ENCODE measurements around the gene PRM1. TPM values are rescaled to one million over a fixed set of nuclear protein-coding genes. Genes with fewer than 3 reads are reported as not detected.

Gene PRM1
- total and polyA plus RNA-seq, 2 experiments from 2014 or later = not detected

- TF ChIP-seq EZH2phosphoT487 (IDR thresholded peaks at IDR 0.05; ENCODE audit: insufficient read depth, low read depth) = no peak
- no peak for TF ChIP-seq EZH2 (IDR thresholded peaks at IDR 0.05; ENCODE audit: insufficient read depth, poor library complexity, severe bottlenecking)
- Histone ChIP-seq H3K4me1 (ENCODE audit: insufficient read depth) (no peaks in the 10 kb centered on the region), H3K9ac (no peak within 1 kb of the TSS), H4K20me1 (ENCODE audit: insufficient read depth) (no peaks in the 10 kb centered on the region), H3F3A (ENCODE audit: insufficient read depth) (no peaks in the 10 kb centered on the region), H3K79me2 (ENCODE audit: insufficient read depth) (no peaks in the 10 kb centered on the region), H2AFZ (no peak within 1 kb of the TSS), H3K27ac (no peak within 1 kb of the TSS), H3K4me3 (no peak within 1 kb of the TSS), H3K9me3 (ENCODE audit: low read depth) (no peaks in the 10 kb centered on the region), H3K36me3 (ENCODE audit: low read depth) (no peaks in the 10 kb centered on the region), H3K9me2 (ENCODE audit: insufficient read depth) (no peaks in the 10 kb centered on the region), H3K27me3 (replicated peaks; ENCODE audit: insufficient read depth) (no peaks in the 10 kb centered on the region), H3K4me2 (ENCODE audit: unreplicated experiment) (no peak within 1 kb of the TSS)
- no peak for DNase-seq
- in situ Hi-C loops (cut with MboI) = no loop called here
- WGBS, 2 experiments (ENCODE audit: low coverage in 1 of 2, low lambda C conversion rate in 2 of 2, missing lambda C conversion rate in 2 of 2) = 80 to 85% methylated on average over 29 of the region's 30 CpGs
These were observed 8.0 kb downstream of the PRM1 start, which contains the start of gene PRM3 for GRCh38 chr16:11272921-11273720. TSS of gene PRM3 (minus strand) at chr16:11273629. CDS start at chr16:11273595, 34 bp downstream.

GRCh38 chr16:11272484-11272883 lies 8.6 kb downstream of the PRM1 start:
- Histone ChIP-seq H3K4me2 (ENCODE audit: unreplicated experiment) (no peak overlapping the region), H3K36me3 (ENCODE audit: low read depth) (no peaks in the 10 kb centered on the region), H3K27ac (no peak overlapping the region), H4K20me1 (ENCODE audit: insufficient read depth) (no peaks in the 10 kb centered on the region), H3F3A (ENCODE audit: insufficient read depth) (no peaks in the 10 kb centered on the region), H2AFZ (no peak overlapping the region), H3K27me3 (replicated peaks; ENCODE audit: insufficient read depth) (no peaks in the 10 kb centered on the region), H3K79me2 (ENCODE audit: insufficient read depth) (no peaks in the 10 kb centered on the region), H3K9ac (no peak overlapping the region), H3K4me3 (no peak overlapping the region), H3K4me1 (ENCODE audit: insufficient read depth) (no peaks in the 10 kb centered on the region), H3K9me2 (ENCODE audit: insufficient read depth) (no peaks in the 10 kb centered on the region), H3K9me3 (ENCODE audit: low read depth) (no peaks in the 10 kb centered on the region)
- no peak for DNase-seq
- TF ChIP-seq EZH2 (IDR thresholded peaks at IDR 0.05; ENCODE audit: insufficient read depth, poor library complexity, severe bottlenecking) (no peak), EZH2phosphoT487 (IDR thresholded peaks at IDR 0.05; ENCODE audit: insufficient read depth, low read depth) (no peak)
- WGBS, 2 experiments (ENCODE audit: low coverage in 1 of 2, low lambda C conversion rate in 2 of 2, missing lambda C conversion rate in 2 of 2) = 64 to 72% methylated on average over 6 of the region's 6 CpGs
- in situ Hi-C loops (cut with MboI) = no loop called here

GRCh38 chr16:11271610-11272009 lies 9.5 kb downstream of the PRM1 start:
- in situ Hi-C loops (cut with MboI) = no loop called here
- Histone ChIP-seq H3K79me2 (ENCODE audit: insufficient read depth) (no peaks in the 10 kb centered on the region), H3K4me3 (no peak overlapping the region), H3K36me3 (ENCODE audit: low read depth) (no peaks in the 10 kb centered on the region), H2AFZ (no peak overlapping the region), H3K9ac (no peak overlapping the region), H3K9me2 (ENCODE audit: insufficient read depth) (no peaks in the 10 kb centered on the region), H3K4me1 (ENCODE audit: insufficient read depth) (no peaks in the 10 kb centered on the region), H3K4me2 (ENCODE audit: unreplicated experiment) (no peak overlapping the region), H3K27me3 (replicated peaks; ENCODE audit: insufficient read depth) (no peaks in the 10 kb centered on the region), H3K9me3 (ENCODE audit: low read depth) (no peaks in the 10 kb centered on the region), H3F3A (ENCODE audit: insufficient read depth) (no peaks in the 10 kb centered on the region), H3K27ac (no peak overlapping the region), H4K20me1 (ENCODE audit: insufficient read depth) (no peaks in the 10 kb centered on the region)
- DNase-seq = no peak
- WGBS, 2 experiments (ENCODE audit: low coverage in 1 of 2, low lambda C conversion rate in 2 of 2, missing lambda C conversion rate in 2 of 2) = 91 to 95% methylated on average over 10 of the region's 10 CpGs
- TF ChIP-seq EZH2 (IDR thresholded peaks at IDR 0.05; ENCODE audit: insufficient read depth, poor library complexity, severe bottlenecking) = no peak
- no peak for TF ChIP-seq EZH2phosphoT487 (IDR thresholded peaks at IDR 0.05; ENCODE audit: insufficient read depth, low read depth)

GRCh38 chr16:11270602-11271162 lies 10.4 kb downstream of the PRM1 start:
- H3K4me2 ChIP-seq (ENCODE audit: unreplicated experiment) = no peak overlapping the region
- H3K27me3 ChIP-seq (replicated peaks; ENCODE audit: insufficient read depth) = no peaks in the 10 kb centered on the region
- H3K36me3 ChIP-seq (ENCODE audit: low read depth) = no peaks in the 10 kb centered on the region
- H2AFZ ChIP-seq = no peak overlapping the region
- no peak overlapping the region for H3K9ac ChIP-seq
- WGBS, 2 experiments (ENCODE audit: low coverage in 1 of 2, low lambda C conversion rate in 2 of 2, missing lambda C conversion rate in 2 of 2) = 76% methylated on average over 2 of the region's 2 CpGs
- H3K4me3 ChIP-seq = no peak overlapping the region
- TF ChIP-seq EZH2phosphoT487 (IDR thresholded peaks at IDR 0.05; ENCODE audit: insufficient read depth, low read depth) (no peak), EZH2 (IDR thresholded peaks at IDR 0.05; ENCODE audit: insufficient read depth, poor library complexity, severe bottlenecking) (no peak)
- H3K9me2 ChIP-seq (ENCODE audit: insufficient read depth) = no peaks in the 10 kb centered on the region
- H3K9me3 ChIP-seq (ENCODE audit: low read depth) = no peaks in the 10 kb centered on the region
- no peaks in the 10 kb centered on the region for H3K79me2 ChIP-seq (ENCODE audit: insufficient read depth)
- no peaks in the 10 kb centered on the region for H4K20me1 ChIP-seq (ENCODE audit: insufficient read depth)
- no peaks in the 10 kb centered on the region for H3F3A ChIP-seq (ENCODE audit: insufficient read depth)
- no peak overlapping the region for H3K27ac ChIP-seq
- DNase-seq = no peak
- no peaks in the 10 kb centered on the region for H3K4me1 ChIP-seq (ENCODE audit: insufficient read depth)
- in situ Hi-C loops (cut with MboI) = no loop called here
